Femur (tissue), 1 donor: ENCODE measurements around the gene ATP8A1.

Experiments
- DNase-seq: peaks from one replicate; pipeline ENCODE4 v3.0.0-alpha.2; 2017

ATP8A1 gene

GRCh38 chr4:42646999-42647541 is 9.8 kb downstream of the ATP8A1 start:
- no peak for DNase-seq

GRCh38 chr4:42646013-42646784 is 10.7 kb downstream of the ATP8A1 start:
- DNase-seq: no peak

GRCh38 chr4:42644897-42645296 is 12.0 kb downstream of the ATP8A1 start:
- no peak for DNase-seq

- no peak for DNase-seq
These were observed 13.2 kb downstream of the ATP8A1 start for GRCh38 chr4:42643685-42644084.

- no peak for DNase-seq
These were observed 13.9 kb downstream of the ATP8A1 start for GRCh38 chr4:42642845-42643615.

GRCh38 chr4:42642101-42642797 is 14.7 kb downstream of the ATP8A1 start:
- no peak for DNase-seq

GRCh38 chr4:42641656-42642055 is 15.2 kb downstream of the ATP8A1 start:
- no peak for DNase-seq

GRCh38 chr4:42641161-42641560 is 15.7 kb downstream of the ATP8A1 start:
- no peak for DNase-seq

GRCh38 chr4:42640613-42641012 is 16.3 kb downstream of the ATP8A1 start:
- no peak for DNase-seq

GRCh38 chr4:42638993-42639392 is 17.9 kb downstream of the ATP8A1 start:
- DNase-seq: no peak

GRCh38 chr4:42638321-42638720 is 18.6 kb downstream of the ATP8A1 start:
- DNase-seq: no peak

- DNase-seq: no peak
These were observed 19.0 kb downstream of the ATP8A1 start for GRCh38 chr4:42637867-42638266.

- DNase-seq: no peak
These were observed 19.8 kb downstream of the ATP8A1 start for GRCh38 chr4:42637104-42637503.

GRCh38 chr4:42636645-42636949 is 20.3 kb downstream of the ATP8A1 start:
- no peak for DNase-seq

- DNase-seq: no peak
These were observed 23.1 kb downstream of the ATP8A1 start for GRCh38 chr4:42633605-42634388.

- no peak for DNase-seq
These were observed 24.1 kb downstream of the ATP8A1 start for GRCh38 chr4:42632653-42633382.

GRCh38 chr4:42630908-42631307 is 26.0 kb downstream of the ATP8A1 start:
- no peak for DNase-seq

- no peak for DNase-seq
These were observed 28.2 kb downstream of the ATP8A1 start for GRCh38 chr4:42628740-42629139.

GRCh38 chr4:42627885-42628646 is 28.8 kb downstream of the ATP8A1 start:
- peak; percentile 39 for DNase-seq

- no peak for DNase-seq
These were observed 30.2 kb downstream of the ATP8A1 start for GRCh38 chr4:42626629-42627146.

GRCh38 chr4:42625329-42625728 is 31.6 kb downstream of the ATP8A1 start:
- no peak for DNase-seq
